Kidney (tissue), 14 donors: ENCODE data around the gene RNPEP. TPM values are rescaled to one million over a fixed set of nuclear protein-coding genes. Genes with fewer than 3 reads are reported as not detected.

ENCODE experiments used
- DNase-seq, 5 donors: peaks; one replicate each; pipeline ENCODE4 v3.0.0-alpha.2; 2013 to 2020
- FAIRE-seq: peaks from 2 replicates; lab custom pipeline; 2012; peaks lifted over from hg19 to GRCh38; lab: Jason Lieb, UNC
- H3K27ac ChIP-seq, 2 donors: one replicate each; pipeline ENCODE4 v1.7.0; 2013; ENCODE audit warnings: low read depth in 2 of 2, low read length in 2 of 2, inconsistent platforms in 1 of 2
- H3K27me3 ChIP-seq: one replicate; pipeline ENCODE4 v1.7.1; 2013; ENCODE audit warnings: low read length, inconsistent platforms; ENCODE audit not compliant: control insufficient read depth, insufficient read depth
- H3K36me3 ChIP-seq, 3 donors: one replicate each; pipeline versions ENCODE4 v1.7.0 to v1.7.1; 2013; ENCODE audit warnings: low read length in 3 of 3, control low read depth in 1 of 3, inconsistent platforms in 1 of 3; ENCODE audit not compliant: insufficient read depth in 3 of 3, control insufficient read depth in 2 of 3
- H3K4me1 ChIP-seq, 3 donors: one replicate each; pipeline versions ENCODE4 v1.7.0 to v1.7.1; 2013; ENCODE audit warnings: low read length in 3 of 3, inconsistent platforms in 1 of 3, low read depth in 1 of 3; ENCODE audit not compliant: control insufficient read depth in 2 of 3, insufficient read depth in 2 of 3
- H3K4me3 ChIP-seq, 3 donors: one replicate each; pipeline versions ENCODE4 v1.7.0 to v1.8.1; 2013; ENCODE audit warnings: low read length in 3 of 3, control low read depth in 1 of 3, inconsistent platforms in 1 of 3
- H3K9ac ChIP-seq, 3 donors: one replicate each; pipeline versions ENCODE4 v1.7.0 to v1.7.1; 2013; ENCODE audit warnings: low read length in 3 of 3, control low read depth in 1 of 3, inconsistent platforms in 1 of 3
- H3K9me3 ChIP-seq, 3 donors: one replicate each; pipeline versions ENCODE4 v1.7.0 to v1.7.1; 2013; ENCODE audit warnings: low read length in 3 of 3, control low read depth in 1 of 3, inconsistent platforms in 1 of 3; ENCODE audit not compliant: control insufficient read depth in 2 of 3, insufficient read depth in 1 of 3
- intact Hi-C: fragments of 100-400 bp; cut with DNase I; formaldehyde crosslinking; loops from one replicate; pipeline ENCODE4 v1.11.1; 2022
- polyA plus RNA-seq: library from polyadenylated mRNA; stranded (reverse); fragments of 350-450 nt; fragmentation: Illumina TruSeq; extraction: RNeasy Lipid Tissue Mini Kit (QIAGEN cat#74804); gene quantifications from one replicate; pipeline ENCODE4 v1.2.3, GENCODE V29; 2014; ENCODE audit warnings: low read depth, low replicate concordance; ENCODE audit not compliant: insufficient read depth
- total RNA-seq: library from RNA; stranded (reverse); fragmentation: NEBNext Ultra II Directional; extraction: Animal tissue kit (Norgen Biotek cat#: 25700); gene quantifications from one replicate; pipeline ENCODE4 v1.2.1, GENCODE V29; 2021
- TF ChIP-seq, protein P1 (sequence below): IDR thresholded peaks from 3 replicates; pipeline ENCODE4 v1.5.1; 2012; ENCODE audit warnings: mild to moderate bottlenecking, moderate library complexity, borderline replicate concordance; ENCODE audit not compliant: insufficient read depth; ENCODE audit errors: extremely low read depth
- donor health status: control.
- donor health status: control.
- donor health status: control.
- donor health status: control.
- donor health status: control.
- donor health status: DM: yes; HTN: yes; CAD: no.
- donor health status: Normal renal cell carcinoma (clear cell type).

The RNPEP gene
- total and polyA plus RNA-seq, 2 donors from 2014 or later = 48.7 to 54.6 TPM

DNA sequence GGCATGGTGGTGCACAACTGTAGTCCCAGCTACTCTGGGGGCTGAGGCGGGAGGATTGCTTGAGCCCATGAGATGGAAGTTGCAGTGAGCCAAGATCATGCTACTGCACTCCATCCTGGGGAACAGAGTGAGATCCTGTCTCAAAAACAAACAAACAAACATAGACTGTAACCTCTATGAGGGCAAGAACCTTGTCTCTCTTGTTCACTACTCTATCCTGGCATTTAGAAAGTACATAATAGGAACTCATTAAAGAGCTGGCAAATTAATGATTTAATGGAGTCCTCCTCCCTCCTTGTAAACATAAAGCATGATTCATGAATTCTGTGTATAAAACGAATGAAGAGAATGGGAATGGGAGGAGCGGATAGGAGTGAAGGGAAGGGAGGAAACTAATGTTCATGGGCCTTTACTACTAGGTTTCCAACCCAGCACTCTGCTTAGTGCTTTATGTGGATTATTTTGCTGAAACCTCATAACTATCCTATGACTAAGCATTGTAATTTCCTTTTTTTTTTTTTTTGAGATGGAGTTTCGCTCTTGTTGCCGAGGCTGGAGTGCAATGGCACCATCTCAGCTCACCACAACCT lies 44.7 kb upstream of the RNPEP start:
- Histone ChIP-seq H3K9me3 (no peaks in the 10 kb centered on the region), H3K27ac (no peak overlapping the region), H3K9ac (no peak overlapping the region), H3K27me3 (no peaks in the 10 kb centered on the region), H3K4me1 (peaks cover 0 to 5% (median 0%) of the 10 kb centered on the region in 3 donors), H3K4me3 (no peak overlapping the region), H3K36me3 (no peaks in the 10 kb centered on the region)
- FAIRE-seq (no peak), DNase-seq (no peak)
- TF ChIP-seq, protein P1, sequence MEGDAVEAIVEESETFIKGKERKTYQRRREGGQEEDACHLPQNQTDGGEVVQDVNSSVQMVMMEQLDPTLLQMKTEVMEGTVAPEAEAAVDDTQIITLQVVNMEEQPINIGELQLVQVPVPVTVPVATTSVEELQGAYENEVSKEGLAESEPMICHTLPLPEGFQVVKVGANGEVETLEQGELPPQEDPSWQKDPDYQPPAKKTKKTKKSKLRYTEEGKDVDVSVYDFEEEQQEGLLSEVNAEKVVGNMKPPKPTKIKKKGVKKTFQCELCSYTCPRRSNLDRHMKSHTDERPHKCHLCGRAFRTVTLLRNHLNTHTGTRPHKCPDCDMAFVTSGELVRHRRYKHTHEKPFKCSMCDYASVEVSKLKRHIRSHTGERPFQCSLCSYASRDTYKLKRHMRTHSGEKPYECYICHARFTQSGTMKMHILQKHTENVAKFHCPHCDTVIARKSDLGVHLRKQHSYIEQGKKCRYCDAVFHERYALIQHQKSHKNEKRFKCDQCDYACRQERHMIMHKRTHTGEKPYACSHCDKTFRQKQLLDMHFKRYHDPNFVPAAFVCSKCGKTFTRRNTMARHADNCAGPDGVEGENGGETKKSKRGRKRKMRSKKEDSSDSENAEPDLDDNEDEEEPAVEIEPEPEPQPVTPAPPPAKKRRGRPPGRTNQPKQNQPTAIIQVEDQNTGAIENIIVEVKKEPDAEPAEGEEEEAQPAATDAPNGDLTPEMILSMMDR = no peak
- intact Hi-C loops = no loop called here

DNA sequence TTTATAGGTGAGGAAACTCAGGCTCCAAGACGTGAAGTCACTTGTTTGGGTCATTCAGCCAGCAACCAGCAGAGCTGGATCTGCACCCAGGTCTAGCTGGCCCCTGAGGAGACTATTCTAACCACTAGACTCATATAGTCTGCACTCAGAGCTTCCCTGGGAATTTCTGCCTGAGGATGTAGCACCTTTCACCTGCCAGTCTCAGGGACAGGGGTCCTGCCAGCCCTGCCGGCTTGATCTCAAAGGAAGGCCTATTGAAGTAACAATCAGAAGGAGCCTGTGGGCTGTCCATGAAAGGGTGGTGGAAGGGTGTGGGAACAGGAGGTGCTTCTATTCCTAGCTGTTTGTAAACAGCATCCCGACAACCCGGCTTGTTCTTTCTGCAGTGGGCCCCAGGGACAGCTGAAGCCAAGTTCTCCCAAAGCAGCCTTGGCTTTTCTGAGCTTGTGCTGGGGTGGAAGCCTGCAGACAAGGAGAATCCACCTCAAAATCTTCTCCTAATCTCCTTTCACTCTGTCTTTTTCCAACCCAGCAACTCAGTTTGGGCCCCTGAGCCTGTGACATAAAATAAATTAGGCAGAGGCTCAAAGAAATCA lies 43.9 kb upstream of the RNPEP start:
- Histone ChIP-seq H3K9ac (no peak overlapping the region), H3K36me3 (no peaks in the 10 kb centered on the region), H3K27ac (no peak overlapping the region), H3K4me1 (peaks cover 0 to 5% (median 0%) of the 10 kb centered on the region in 3 donors), H3K4me3 (no peak overlapping the region), H3K9me3 (no peaks in the 10 kb centered on the region), H3K27me3 (no peaks in the 10 kb centered on the region)
- DNase-seq (no peak), FAIRE-seq (no peak)
- TF ChIP-seq, protein P1 = no peak
- intact Hi-C loops = no loop called here

DNA sequence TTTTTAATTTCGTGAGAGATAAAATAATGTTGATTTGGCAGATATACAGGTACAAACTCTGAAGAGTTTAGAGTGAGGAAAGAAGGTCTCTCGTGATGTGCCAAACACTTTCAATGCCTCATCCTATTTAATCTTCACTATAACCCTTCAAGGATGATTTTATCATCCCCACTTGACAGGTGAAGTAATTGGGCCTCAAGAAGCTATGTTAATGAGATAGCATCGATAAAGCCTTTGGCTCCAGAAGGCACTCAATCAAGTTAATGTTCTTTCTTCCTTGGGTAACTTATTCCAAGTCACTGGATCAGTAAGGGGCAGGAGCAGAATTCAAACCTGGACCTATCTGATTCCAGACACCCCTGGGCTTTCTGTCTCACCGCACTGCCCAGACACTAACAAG lies 43.3 kb upstream of the RNPEP start:
- no peak for DNase-seq
- intact Hi-C loops = no loop called here
- TF ChIP-seq, protein P1 = no peak
- no peaks in the 10 kb centered on the region for H3K9me3 ChIP-seq
- no peaks in the 10 kb centered on the region for H3K36me3 ChIP-seq
- H3K27me3 ChIP-seq = no peaks in the 10 kb centered on the region
- H3K9ac ChIP-seq = no peak overlapping the region
- H3K4me1 ChIP-seq = peaks cover 0 to 5% (median 0%) of the 10 kb centered on the region in 3 donors
- H3K27ac ChIP-seq = no peak overlapping the region
- no peak overlapping the region for H3K4me3 ChIP-seq
- no peak for FAIRE-seq
